GM12891 (cell line): ENCODE measurements around the gene SKOR2.

Experiments
- PAX5 ChIP-seq: IDR thresholded peaks from 2 replicates; pipeline ENCODE4 v1.6.1; 2011; ENCODE audit warnings: low read length, moderate library complexity, mild to moderate bottlenecking; ENCODE audit not compliant: insufficient read depth, severe bottlenecking
- POLR2A ChIP-seq: IDR thresholded peaks from 2 replicates; pipeline ENCODE4 v1.6.1; 2011; ENCODE audit warnings: low read depth, low read length, control low read depth
- POLR2AphosphoS5 ChIP-seq: IDR thresholded peaks from 2 replicates; pipeline ENCODE4 v1.6.1; 2011; ENCODE audit warnings: low read depth, low read length, control low read depth

DNA sequence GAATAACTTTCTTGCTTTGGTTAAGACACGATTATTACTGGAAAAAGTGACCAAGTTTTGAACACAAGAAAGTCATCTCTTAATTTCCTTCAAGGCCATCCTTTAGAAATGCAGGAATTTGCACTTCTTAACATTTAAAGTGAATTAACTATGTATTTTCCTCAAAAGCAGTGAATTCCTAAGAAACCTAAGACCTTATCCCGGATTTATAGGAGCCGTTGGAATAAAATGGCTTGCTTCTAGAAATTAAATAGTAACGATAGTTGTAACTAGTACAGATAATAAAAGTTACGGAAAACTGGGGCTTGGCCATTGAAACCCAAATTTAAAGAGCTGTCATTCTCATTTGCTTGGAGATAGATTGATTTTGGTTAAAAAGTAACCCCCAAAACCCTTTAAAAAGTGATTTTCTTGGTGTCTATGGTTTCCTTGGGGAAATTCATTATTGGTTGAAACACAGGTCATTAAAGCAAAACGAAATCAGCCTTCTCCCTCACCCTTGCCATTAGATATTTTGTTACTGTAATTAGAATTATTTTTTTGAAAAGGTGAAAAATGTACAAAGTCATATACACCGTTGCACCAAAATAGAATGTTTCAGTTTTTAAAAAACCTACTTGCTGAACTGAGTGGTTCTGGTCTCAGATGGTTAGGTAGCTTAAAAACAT lies 2.0 kb downstream of the SKOR2 start:
- TF ChIP-seq POLR2AphosphoS5 = no peak
- no peak for TF ChIP-seq POLR2A
- no peak for TF ChIP-seq PAX5
